GM19397 (cell line): ENCODE data around the gene LRRN3.

Source experiments
- ATAC-seq: cut with Tn5 transposase; IDR thresholded peaks from one replicate; pipeline ENCODE4 v1.9.1; 2021; ENCODE audit warnings: mild to moderate bottlenecking, moderate library complexity; ENCODE audit not compliant: unreplicated experiment

The LRRN3 gene

GRCh38 chr7:111159426-111159825, 68.5 kb downstream of the LRRN3 start:
- ATAC-seq, result no peak

DNA sequence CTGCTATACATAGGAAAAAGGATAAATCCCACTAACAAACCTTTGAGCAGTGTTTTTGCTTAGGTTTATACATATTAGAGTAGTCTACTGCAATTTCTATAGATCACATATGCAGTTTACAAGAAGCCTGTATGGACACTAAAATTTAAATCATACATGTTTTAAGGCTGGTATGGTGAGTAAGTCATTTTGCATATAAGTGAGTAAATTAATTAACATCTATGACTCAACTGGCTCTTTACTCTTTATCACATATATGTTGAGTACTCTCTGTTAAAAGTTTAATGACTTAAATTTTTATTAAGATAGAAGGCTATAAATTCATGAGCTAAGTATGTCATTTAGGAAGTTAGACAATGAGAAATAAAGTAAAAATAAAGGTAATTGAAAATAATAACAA, 69.4 kb downstream of the LRRN3 start:
- no peak for ATAC-seq

DNA sequence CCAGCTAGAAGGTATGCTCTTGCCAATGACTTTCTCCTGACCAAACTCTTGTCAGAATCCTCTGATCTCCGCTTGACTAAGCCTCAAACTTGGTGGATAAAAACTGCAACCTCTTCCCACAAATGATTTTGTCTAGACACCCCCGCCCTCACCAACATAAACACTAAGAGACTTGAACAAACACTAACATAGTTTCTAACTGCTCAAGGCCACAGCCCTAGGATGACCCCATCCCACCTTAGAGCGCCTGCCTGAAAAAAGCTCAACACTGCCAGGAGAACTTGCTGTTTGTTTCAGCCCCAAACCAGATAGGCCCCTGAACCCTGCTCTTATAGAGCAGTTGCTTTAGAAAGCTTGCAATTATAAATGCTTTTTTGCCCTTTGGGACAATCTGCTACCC, 71.8 kb downstream of the LRRN3 start:
- ATAC-seq, result no peak

DNA sequence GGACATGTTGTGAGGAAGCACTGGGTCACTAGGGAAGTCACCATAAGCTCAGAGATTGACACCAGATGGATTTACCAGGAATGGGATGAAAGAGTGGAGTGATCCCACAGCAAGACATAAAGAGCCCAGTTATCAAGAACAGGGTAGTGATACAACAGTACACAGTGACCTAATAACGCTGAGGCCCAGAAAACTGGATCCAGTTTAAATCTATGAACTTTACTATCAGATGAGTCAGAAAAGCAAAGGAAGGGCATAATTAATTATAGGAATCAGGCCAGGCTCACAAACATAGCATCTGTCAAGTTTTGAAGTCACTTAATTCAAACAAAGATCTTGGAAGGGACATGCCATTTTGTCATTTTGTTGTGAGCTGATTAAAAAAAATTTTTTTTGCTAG, 73.5 kb downstream of the LRRN3 start:
- no peak for ATAC-seq

GRCh38 chr7:111168182-111168581, 77.3 kb downstream of the LRRN3 start:
- ATAC-seq, result no peak

GRCh38 chr7:111172564-111173257, 81.8 kb downstream of the LRRN3 start:
- no peak for ATAC-seq

GRCh38 chr7:111173528-111173927, 82.6 kb downstream of the LRRN3 start:
- no peak for ATAC-seq

DNA sequence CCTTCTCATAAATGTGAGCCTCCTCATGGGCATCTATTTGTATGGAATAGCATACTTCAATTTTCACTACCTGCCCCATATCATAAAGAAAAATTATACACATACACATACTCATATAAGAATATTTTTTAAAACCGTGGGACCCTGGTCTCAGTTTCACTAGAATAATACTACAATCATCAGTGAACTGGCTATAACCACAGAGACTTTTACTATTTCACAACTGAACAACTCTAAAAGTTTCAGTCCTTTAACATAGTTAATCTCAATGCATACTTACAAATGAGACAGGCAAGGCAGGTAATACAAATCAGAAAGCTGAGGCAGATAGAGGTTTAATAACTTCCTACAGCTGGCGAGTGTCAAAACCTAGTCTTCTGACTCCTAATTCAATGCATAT, 83.1 kb downstream of the LRRN3 start:
- ATAC-seq, result no peak

- no peak for ATAC-seq
Observed at GRCh38 chr7:111174510-111174909, 83.6 kb downstream of the LRRN3 start.
